GM12873 (cell line): ENCODE results near the gene MGAT5.

ENCODE experiments used
- TF ChIP-seq, protein P1 (sequence below): IDR thresholded peaks from 2 replicates; pipeline ENCODE4 v1.5.1; 2012; ENCODE audit warnings: low read depth, mild to moderate bottlenecking, moderate library complexity, low read length, control low read depth; ENCODE audit not compliant: insufficient read depth; ENCODE audit errors: missing control alignments

MGAT5 gene

DNA sequence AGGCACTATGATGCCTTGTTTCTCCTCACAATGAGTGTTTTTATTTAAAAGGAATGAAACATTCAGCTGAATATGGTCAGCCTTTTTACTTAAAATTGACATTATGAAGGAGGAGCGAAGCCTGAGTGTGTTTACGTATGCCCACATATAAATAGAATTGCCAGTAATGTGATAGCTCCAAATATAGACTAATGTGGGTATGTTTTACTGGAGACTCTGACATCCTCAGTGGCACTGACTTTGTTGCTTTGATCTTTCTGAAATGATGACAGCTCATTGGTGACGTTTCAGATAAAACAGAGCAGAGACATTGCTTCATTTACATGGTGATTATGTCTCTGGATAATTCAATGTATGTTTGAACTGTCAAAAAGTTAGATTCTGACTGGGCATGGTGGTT lies 167.0 kb downstream of the MGAT5 start:
- TF ChIP-seq, protein P1, sequence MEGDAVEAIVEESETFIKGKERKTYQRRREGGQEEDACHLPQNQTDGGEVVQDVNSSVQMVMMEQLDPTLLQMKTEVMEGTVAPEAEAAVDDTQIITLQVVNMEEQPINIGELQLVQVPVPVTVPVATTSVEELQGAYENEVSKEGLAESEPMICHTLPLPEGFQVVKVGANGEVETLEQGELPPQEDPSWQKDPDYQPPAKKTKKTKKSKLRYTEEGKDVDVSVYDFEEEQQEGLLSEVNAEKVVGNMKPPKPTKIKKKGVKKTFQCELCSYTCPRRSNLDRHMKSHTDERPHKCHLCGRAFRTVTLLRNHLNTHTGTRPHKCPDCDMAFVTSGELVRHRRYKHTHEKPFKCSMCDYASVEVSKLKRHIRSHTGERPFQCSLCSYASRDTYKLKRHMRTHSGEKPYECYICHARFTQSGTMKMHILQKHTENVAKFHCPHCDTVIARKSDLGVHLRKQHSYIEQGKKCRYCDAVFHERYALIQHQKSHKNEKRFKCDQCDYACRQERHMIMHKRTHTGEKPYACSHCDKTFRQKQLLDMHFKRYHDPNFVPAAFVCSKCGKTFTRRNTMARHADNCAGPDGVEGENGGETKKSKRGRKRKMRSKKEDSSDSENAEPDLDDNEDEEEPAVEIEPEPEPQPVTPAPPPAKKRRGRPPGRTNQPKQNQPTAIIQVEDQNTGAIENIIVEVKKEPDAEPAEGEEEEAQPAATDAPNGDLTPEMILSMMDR = no peak

DNA sequence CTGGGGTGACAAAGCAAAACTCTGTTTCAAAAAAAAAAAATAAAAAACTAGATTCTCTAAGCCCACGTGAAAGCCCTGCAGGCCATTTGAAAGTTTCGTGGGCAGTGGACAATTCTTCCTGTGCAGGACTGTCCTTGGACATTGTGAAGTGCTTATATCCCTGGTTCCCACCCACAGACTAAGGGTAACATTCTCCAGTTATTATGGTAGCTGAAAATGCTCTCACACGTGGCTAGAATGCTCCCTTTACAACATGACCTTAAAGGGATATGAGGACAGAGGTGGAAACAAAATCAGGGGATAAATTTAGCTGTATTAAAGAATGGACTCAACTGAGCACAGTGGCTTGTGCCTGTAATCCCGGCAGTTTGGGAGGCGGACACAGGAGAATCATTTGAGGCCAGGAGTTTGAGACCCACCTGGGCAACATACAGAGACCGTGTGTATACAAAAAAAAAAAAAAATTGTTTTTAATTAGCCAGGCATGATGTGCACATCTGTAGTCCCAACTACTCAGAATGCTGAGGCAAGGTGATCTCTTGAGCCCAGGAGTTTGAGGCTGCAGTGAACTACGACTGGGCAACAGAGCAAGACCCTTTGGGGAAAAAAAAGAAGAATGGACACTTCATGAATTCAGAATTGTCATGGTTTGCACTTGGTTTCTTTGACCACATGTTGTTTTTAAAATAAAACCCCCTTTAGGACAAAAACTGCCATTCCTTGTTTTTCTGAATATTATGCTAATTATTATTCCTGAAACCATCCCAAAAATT lies 167.9 kb downstream of the MGAT5 start:
- TF ChIP-seq, protein P1 = no peak

DNA sequence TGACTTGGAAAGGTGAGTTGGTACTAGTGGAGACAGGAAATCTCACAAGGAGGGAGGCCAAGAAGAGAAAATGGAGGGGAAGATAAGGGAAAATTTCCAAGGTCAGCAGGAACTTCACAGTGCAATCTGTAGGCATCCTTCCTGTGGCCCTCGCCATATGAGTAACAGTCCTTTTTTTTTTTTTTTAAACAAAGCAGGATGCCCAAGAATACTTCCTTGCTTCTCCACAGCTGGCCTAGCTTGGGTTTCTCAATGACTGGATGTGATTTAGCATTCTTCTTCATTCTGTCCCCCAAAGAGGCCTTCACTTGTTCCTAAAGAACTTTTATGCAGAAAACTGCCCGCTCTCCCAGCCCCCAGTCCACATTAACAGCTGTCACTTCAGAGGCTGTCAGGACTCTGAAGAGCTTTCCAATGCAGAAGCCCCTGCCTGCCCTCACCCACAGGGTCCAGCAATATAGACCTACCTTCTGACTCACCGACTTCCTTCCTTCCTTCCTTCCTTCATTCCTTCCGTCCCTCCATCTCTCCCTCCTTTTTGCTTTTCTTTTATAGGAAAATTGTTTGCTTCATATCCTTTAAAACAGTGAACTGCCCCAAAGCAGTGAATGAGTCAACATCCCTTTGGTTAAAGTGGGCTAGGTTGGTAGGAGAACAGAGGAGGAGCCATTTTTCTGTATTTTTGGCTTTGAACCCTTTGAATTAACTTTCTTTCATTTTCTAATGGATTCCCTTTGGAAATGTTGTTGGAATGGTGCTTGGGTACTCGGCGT lies 172.0 kb downstream of the MGAT5 start:
- TF ChIP-seq, protein P1 = no peak

DNA sequence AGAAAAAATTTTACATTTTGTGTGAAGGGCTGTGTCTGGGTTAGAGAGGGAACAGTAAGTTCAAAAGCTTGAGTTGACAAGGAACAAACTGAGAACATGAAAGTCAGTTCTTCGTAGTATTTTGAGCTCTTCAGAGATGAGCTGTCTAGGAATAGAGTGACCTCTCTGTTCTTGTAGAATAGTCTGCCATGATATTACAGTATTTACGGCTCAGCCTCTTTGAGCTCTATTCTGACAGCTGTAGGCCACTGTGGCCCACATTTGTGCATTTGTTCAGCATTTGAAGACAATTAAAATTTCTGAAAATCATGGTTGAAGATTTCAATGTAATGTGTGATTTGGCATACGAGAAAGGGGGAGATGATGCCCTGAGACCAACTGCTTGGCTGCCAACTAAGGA lies 172.8 kb downstream of the MGAT5 start:
- TF ChIP-seq, protein P1 = no peak

DNA sequence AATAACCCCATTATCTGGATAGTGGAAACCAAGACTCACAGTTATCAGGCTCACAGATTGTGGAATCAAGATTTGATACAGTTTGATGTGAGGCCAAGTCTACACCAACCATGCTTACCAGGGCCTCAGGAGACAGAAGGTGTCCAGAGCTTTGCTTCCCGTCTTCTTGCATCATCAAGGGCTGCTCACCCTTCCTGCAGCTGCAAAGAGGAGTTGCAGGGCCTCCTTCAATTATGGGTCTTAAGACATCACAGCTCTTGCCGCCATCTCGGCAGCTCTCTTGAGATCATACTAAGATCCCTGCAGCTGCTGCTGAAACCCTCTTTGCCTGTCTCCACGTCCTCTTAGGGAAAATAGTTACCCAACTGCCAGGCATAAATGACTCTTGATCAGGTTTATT lies 176.0 kb downstream of the MGAT5 start:
- TF ChIP-seq, protein P1 = no peak

DNA sequence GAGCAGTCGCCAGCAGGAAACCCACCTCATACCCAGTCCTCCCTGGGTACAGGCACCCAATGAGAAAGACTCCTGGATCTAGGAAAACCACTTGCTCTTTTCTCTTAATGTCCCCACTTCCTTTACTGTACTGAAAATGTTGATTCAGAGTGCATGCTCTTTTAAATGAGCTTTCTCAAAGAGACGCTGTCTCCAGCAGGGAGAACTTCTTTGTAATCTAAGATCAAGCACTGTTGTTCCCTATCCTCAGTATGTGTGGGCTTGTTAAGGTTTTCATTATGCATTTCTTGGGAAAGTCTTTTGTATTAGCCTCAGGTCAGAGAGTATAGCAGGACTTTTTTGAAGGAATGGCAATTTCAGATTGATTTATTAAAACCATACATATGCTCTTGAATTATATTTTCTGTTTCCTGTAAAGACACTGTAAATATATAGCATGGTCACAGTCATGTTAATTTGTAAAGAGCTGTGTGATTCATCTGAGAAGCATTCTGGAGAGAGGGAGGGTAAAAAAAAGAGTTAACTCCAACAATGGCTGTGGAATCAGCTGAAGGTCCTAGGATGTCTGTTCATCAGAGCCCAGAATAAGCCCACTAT lies 178.1 kb downstream of the MGAT5 start:
- TF ChIP-seq, protein P1 = no peak

DNA sequence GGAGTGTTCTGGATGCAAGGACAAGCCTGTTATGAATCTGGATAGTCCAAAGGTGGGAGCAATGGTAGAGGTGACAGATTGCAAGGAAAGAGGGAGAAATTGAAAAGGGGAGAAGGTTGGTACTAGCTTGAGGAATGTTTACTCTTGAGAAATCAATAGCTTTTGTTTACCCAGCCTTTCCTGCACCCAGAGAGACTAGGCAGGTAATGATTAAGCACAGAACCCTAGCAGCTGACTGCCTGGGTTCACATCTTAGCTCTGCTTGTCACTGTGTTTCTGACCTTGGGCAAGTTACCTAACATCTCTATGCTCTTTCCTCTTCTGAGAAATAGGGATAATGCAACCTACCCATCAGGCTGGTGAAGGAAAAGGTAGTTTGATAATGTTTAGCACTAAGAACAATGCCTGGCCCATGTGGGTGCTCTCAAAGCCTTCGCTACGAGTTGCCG lies 178.6 kb downstream of the MGAT5 start:
- TF ChIP-seq, protein P1 = no peak
